NCI-H2081 (cell line): ENCODE results near the gene ELFN1.
"Not testable (repeated sequence)": the region's sequence is repeated elsewhere in the genome, so short reads cannot be mapped to it uniquely, and the experiment has no call there.

Source experiments
- DNase-seq, 2 experiments: peaks; one replicate each; lab custom pipeline; 2025; lab: John Stamatoyannopoulos, UW

ELFN1 gene

DNA sequence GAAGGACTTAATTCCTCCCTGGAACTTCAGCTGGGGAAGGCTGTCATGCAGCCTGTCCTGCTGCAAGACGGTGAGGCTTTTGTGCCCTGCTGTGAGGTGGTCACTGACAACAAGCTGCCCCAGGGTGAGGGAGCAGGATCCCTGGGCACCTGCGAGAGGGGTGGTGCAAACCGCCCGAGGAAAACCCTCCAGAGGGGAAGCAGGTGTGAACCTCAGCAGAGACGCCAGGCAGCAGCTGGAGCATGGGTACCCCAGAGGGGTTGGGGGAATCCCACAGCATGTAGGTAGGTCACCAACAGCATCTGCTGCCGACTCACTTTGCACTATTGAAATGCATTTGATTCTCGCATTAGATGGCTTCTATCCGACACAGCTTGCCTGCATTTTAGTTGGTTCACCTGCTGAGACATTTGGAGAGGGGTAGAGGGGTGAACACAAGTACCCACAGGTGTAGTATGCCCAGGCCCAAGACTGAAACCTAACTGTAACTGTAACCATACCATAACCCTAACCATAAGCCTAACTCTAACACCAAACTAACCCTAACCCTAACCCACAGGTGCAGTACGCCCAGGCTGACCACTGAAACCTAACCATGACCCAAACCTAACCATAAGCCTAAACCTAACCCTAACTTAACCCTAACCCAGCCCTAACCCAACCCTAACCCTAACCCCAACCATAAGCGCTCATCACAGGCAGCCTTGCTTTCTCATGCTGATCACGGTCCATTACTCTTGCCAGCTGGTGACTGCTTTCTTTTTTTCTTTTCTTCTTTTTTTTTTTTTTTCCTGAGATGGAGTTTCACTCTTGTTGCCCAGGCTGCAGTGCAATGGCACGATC is 85.9 kb downstream of the ELFN1 start:
- DNase-seq = no peak

DNA sequence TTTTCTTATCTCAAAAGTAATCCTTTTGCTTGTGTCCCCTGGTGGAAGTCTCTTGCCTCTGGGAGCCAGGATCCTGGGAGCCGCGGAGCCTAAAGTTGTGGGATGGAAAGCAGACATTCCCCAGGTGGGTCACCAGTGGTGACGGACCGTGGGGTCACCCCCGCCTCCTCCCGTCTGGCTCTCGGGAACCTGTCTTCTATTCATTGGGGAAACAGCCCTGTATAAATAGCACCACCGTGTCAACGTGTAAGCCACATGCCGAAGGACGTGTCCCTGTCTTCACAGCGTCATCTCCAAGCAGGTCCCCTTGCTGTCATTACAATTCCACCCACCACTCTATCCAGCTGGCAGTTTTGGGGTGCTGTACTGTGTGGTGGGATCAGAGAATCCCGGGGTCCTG is 87.5 kb downstream of the ELFN1 start:
- DNase-seq = no peak

- peak in 1 of 2 experiments; percentile 38 for DNase-seq
These were observed 88.2 kb downstream of the ELFN1 start for GRCh38 chr7:1758028-1758858.

- DNase-seq = no peak
These were observed 88.9 kb downstream of the ELFN1 start for GRCh38 chr7:1758859-1759521.

DNA sequence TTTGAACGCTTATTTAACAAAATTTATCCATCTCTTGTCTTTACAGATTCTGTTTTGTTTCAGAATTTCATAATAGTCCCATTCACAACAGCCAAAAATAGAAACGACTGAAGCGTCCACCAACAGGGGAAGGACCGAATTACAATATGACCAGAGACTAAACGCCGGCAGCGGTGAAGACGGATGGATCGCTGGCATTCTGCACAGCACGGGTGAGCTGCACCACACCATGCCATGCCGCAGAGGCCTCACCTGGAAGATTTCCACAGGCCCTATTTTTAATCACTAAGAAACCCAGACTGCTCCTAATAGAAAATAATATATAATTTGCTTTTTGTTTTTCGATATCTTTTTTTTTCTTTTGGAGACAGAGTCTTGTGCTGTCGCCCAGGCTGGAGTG is 91.0 kb downstream of the ELFN1 start:
- DNase-seq = no peak

DNA sequence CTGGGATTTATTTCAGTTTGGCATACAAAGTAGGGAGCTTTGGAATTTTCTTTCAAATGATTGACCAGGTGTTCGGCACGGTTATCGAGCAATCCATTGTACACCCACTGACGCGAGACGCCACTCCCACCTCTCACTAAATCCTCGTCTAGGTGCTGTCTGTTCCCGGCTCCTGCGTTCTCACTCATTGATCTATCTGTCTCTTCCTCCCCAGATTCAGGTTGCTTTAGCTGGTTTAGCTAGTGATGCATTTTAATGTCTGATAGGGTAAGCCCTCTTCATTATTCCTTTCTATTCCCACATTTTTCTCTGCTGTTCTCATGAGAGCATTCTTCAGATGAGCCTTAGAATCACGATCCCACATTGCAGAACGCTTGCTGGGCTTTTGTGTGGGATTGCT is 91.7 kb downstream of the ELFN1 start:
- DNase-seq = no peak

- DNase-seq = no peak
These were observed 92.3 kb downstream of the ELFN1 start for GRCh38 chr7:1762238-1762945.

- DNase-seq = no peak
These were observed 93.0 kb downstream of the ELFN1 start for GRCh38 chr7:1763033-1763432.

GRCh38 chr7:1763911-1764310 is 93.8 kb downstream of the ELFN1 start:
- DNase-seq = not testable (repeated sequence)

DNA sequence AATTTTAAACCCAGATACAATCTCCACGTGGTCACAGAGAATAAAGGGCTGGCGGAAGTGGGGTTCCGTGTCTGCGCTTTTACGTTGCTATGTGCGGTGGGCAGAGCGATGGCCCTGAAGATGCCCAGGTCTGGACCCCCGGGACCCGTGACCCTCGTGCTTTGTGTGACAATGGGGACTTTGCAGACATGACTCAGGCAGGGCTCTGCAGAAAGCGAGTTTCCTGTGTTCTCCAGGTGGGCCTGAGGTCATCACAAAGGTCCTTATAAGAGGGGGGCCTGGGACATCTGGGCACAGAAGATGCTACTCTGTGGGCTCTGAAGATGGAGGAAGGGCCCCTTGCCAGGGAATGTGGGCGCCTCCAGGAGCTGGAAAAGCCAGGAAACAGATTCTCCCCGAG is 95.3 kb downstream of the ELFN1 start:
- DNase-seq = no peak

DNA sequence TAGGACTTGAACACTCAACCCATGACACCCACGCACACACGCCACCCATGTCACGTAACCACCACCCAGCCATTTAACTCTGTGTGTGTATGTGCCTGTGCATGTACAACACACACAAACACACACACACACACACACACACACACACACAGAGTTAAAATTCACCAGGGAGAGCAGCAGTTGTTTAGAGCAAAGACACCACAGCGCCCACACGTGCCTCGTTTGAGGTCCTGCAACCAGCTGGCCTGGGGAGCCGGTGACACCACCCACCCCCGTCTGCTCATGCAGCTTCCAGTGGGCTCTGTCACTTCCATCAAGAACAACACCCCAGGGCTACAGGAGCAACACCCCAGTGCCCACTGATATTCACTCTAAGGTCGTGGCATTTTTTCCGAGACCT is 97.4 kb downstream of the ELFN1 start:
- DNase-seq = no peak

- no peak for DNase-seq
These were observed 98.8 kb downstream of the ELFN1 start for GRCh38 chr7:1768832-1769231.

DNA sequence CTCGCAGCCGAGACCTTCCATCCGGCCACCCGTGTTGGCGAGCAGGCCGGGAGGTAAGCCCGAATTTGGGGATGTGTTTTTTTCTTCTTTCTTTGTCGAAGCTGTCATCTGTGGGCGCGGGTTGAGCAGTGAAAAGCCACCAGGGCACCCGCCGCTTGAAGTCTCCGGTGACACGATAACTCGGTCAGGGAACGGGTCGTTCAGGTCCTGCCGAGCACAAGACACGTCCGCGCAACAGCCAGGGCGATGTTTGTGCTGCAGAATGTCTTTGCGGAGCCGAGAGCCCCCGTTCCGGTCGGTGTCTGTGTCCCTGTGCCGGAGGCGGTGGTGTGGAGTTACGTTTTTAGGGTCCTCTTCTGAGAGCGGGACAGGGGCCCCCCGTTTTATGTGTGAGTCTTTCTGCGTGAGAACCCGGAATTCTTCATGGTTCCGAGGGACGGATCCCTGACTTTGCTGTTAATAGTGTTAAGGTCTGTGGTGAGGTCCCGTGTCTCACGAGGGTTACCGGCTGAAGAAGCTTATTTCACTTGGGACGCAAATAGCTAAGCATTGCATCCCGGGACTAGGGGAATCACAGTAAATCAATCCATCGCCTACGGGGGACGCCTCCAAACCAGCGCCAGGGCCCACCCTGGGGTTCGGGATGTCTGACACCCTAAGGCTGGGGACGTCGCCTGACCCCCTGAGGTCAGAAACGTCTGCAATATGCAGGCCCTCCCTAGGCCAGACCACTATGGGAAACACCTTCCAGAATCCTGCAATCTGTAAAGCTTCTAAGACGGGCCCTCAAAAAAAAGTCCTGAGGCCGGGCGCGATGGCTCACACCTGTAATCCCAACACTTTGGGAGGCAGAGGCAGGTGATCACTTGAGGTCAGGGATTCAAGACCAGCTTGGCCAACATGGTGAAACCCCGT is 99.5 kb downstream of the ELFN1 start:
- no peak for DNase-seq

GRCh38 chr7:1770331-1770730 is 100.3 kb downstream of the ELFN1 start:
- no peak for DNase-seq

GRCh38 chr7:1775389-1775788 is 105.3 kb downstream of the ELFN1 start:
- no peak for DNase-seq

DNA sequence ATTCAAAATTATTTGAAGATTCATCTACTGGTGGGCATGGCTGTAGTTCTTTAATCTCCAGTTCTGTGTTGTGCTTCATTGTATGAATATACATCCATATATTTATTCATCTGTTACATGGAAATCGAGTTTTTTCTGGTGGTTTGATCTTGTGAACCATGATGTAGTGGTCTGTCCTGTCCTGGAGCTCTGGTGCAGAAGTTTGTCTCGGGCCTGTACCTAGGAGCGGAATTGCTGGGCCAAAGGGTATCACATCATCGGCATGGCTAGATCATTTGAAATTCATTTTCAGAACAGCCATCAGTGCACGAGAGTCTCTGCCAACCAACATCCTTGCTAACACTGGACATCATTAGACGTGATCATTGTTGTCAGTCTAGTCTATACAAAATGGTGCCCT is 107.0 kb downstream of the ELFN1 start:
- no peak for DNase-seq

GRCh38 chr7:1779445-1779844 is 109.4 kb downstream of the ELFN1 start:
- DNase-seq = no peak

- no peak for DNase-seq
These were observed 111.3 kb downstream of the ELFN1 start for GRCh38 chr7:1781369-1781768.

DNA sequence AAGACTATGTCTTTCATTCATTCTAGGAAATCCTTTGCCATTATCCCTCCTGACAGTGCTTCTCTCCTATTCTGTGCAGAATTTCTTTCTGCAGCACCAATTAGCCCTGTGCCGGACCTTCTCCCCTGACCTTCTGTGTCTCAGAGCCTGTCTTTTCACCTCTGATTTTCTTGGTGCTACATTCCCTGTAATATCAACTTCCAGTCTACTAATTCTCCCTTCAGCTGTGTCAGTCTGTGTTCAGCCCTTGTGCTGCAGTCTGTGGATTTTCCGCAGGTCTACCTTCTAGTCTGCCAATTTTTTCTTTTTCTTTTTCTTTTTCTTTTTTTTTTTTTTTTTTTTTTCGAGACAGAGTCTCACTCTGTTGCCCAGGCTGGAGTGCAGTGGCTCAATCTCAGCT is 115.8 kb downstream of the ELFN1 start:
- DNase-seq = no peak

DNA sequence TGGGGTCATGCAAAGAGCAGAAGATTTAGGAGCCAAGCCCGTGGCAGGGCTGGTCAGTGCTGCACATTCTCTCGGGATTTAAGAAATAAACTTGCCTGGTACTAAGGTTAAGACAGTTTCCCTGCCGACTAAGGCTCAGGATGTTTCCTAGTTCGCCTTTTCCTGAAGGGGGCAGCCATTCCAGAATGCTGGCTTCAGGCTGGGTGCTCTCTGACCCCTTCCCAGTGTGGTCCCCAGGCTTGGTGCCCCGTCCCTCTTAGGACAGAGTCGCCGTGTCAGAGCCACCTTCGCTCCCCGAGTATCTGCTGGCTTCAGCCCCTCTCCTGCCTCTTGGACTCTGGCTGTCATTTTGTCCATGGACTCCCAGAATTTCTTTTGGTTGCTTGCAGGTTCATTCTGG is 117.2 kb downstream of the ELFN1 start:
- DNase-seq = no peak

DNA sequence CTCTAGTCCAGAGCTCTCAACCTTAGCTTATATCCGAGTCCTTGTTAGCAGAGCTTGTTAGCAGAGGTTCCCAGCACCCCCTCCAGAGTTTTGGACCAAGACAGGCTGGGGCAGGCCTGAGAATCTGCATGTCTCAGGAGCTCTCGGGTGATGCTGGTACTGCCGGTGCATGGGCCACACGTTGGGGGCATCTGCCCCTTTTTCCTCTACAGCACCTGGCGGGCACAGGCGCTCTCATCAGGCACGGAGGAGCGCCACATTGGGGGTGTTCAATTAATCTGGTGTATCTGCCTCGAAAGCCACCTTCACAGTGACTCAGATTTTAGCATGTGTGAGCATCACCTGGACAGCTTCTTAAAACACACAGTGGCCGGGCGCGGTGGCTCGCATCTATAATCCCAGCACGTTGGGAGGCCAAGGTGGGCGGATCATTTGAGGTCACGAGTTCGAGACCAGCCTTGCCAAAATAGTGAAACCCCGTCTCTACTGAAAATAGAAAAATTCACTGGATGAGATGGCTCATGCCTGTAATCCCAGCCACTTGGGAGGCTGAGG is 117.7 kb downstream of the ELFN1 start:
- no peak for DNase-seq
